SIG-M5 treated with dmso at 0.1 percent for 504 hours (cell line): ENCODE data around the gene EFTUD2.
"Not testable (repeated sequence)": the region's sequence is repeated elsewhere in the genome, so short reads cannot be mapped to it uniquely, and the experiment has no call there.

Experiments
- DNase-seq: peaks from one replicate; lab custom pipeline; 2025; ENCODE audit not compliant: unreplicated experiment; lab: John Stamatoyannopoulos, UW

The EFTUD2 gene

DNA sequence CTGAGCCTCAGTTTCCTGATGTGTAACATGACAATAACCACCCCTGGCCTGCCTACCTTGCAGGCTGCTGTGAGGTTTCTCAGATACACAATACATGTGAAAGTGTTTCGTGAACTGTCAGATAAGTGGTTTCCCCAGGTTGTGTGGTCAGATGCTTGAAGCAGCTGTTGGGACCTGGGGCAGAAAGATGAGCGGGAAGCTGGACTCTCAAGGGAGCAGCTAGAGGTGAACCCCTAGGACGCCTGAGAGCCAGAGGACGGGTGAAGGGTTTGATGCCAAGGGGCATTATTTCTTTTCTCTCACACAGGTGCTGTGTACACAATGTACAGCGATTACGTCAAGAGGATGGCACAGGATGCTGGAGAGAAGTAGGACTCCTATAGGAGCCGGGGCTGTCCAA lies 49.2 kb downstream of the EFTUD2 start:
- no peak for DNase-seq

GRCh38 chr17:44848961-44849489 lies 50.2 kb downstream of the EFTUD2 start:
- no peak for DNase-seq

GRCh38 chr17:44848257-44848795 lies 50.9 kb downstream of the EFTUD2 start:
- DNase-seq = no peak

DNA sequence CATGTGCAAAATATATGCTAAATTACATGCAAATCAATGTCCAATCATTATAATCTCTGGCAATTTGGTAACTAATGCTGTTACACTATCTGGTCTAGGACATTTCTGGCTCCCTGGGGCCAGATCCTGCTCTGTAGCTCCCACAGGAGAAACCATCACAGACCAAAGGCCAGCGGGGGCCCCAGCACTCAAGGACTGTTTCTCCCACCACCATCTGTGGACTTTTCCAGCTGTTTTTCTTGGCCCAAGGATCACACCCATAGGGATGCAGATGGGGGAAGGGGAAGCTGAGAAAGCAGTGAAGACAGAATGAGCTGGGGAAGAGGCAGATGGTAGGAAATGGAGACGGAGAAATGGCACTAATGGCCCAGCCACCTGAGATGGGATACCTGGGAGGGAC lies 51.7 kb downstream of the EFTUD2 start, which contains the start of gene HIGD1B:
TSS of gene HIGD1B (plus strand) at position 298 of the 400 bp plus-strand sequence. CDS start 270 bp downstream, outside the sequence.
- no peak for DNase-seq

DNA sequence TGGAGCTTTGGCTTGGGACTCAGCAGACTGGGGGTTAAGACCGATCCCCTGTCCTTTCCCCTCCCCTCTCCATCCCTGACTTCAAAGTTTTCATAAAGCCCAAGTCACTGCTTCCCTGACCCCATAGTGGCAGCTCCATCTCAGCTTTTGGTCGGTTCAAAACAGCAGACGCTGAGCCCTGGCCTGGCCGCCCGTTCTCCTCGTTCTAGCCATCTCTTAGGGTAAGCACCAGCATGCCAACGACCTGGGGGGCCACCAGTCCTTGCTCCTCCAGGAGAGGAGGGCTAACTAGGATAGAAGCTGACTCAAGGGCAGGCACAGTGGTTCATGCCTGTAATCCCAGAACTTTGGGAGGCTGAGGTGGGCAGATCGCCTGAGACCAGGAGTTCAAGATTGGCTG lies 53.0 kb downstream of the EFTUD2 start:
- DNase-seq = no peak

DNA sequence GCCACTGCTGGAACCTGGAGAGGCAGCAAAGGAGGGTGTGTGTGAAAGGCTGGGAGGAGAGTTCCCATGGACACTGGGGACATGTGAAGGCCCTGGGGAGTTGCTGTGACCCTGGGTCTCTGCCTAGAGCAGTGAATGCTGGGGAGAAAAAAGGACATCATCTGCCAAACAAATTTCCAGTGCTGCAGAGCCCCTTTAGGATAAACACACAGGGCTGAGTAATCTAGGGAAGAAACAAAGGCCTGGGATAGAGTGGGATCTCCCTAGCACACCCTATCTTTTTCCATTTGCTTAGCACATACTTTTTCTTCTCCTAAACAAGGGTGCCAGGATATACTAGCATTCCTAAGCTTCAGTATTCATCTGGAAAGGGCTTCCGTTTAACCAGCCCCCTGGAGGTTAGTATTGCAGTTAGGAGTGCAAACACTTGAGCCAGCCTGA lies 54.8 kb downstream of the EFTUD2 start:
- no peak for DNase-seq

GRCh38 chr17:44842748-44843147 lies 56.5 kb downstream of the EFTUD2 start:
- no peak for DNase-seq

- no peak for DNase-seq
Observed at GRCh38 chr17:44840936-44841335, 58.3 kb downstream of the EFTUD2 start.

DNA sequence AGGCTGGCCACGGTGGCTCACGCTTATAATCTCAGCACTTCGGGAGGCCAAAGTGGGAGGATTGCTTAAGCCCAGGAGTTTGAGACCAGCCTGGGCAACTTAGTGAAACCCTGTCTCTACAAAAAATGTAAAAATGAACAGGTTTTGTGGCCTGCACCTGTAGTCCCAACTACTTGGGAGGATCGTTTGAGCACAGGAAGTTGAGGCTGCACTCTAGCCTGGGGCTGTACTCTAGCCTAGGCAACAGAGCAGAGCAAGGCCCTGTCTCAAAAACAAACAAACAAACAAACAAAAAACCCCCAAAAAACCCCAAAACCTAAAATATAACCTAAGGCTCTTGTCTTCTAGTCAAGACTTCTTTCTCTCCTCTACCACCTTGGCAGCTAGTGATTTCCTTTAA lies 59.0 kb downstream of the EFTUD2 start:
- DNase-seq = no peak

DNA sequence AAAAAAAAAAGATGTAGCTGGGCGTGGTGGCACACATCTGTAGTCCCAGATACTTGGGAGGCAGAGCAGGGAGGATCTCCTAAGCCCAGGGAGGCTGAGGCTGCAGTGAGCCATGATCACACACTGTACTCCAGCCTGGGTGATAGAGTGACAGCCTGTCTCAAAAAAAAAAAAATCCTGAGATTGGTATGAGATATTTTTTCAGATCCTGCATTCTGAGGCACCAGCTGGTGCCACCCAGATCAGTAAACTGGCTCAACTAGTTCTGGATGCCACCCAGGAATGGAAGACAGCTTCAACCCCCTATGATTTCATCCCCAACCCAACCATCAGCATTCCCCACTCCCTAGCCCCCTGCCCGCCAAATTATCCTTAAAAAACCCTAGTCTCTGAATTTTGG lies 62.0 kb downstream of the EFTUD2 start:
- no peak for DNase-seq

DNA sequence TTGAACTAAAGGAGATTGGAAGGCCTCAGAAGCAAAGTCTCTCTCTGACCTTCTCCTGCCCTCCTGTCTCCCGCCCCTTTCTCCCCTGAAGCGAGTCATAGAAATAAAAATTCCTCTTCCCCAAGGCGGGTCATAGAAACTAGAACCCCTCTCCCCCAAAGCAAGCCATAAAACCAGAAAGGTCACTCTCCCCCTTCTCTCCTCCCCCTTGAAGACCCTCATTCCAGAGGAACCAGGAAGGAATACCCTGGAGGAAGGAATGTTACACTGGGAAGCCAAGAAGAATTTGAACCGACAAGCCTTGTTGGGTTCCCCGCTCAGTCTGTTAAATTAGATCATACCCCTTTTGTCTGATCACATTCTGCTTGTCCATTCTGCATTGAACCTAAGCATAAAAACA lies 66.4 kb downstream of the EFTUD2 start:
- no peak for DNase-seq

DNA sequence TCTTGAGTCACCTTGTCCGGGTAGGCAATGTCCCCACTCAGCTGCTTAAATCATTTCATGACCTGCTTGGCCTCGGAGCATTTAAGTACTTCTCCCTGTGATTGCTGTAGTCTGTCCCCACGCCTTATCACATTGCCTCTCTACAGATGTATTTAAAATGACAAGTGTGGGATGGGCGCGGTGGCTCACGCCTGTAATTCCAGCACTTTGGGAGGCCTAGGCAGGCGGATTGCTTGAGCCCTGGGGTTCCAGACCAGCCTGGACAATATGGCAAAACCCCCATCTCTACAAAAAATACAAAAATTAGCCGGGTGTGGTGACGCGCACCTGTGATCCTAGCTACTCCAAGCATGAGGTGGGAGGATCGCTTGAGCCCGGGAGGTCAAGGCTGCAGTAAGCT lies 67.9 kb downstream of the EFTUD2 start:
- no peak for DNase-seq

GRCh38 chr17:44830359-44831288 lies 68.6 kb downstream of the EFTUD2 start:
- no peak for DNase-seq

DNA sequence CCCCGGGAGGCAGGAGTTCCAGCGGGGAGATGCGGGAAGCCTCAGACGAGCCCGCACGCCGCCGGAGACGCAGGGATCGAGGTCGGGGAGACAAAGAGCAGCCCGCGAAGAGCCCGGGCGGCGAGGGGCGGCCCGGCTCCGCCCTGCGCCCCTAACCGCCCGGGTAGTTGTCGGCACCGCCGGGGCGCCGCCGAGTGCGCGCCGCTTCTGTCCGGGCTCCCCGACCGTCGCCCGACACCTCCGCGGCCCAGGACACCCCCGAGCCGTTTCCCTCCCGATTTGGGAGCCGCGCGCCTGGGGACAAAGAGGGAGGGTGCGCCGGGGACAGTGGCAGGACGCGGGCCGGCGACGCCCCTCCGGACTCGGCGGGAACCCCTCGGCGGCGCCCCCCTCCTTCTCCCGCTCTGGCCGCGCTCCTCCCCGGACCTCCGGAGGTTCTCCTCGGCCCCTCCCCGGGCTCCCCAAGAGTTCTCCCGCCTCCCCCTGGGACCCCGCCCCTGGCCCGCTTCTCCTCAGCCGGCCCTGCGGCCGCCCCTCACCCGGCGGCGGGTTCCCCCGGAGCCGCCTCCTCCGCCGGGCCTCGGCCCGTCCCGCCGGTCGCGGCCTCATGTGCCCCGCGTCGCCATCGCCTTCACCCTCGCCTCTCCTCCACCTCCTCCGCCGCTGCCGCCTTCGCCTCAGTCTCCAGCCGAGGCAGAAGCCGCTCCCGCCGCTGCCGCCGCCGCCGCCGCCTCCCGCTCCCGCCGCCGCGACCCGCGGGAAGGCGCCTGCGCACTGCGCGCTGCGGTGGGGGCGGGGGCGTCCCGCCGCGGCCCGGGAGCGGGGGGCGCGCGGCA lies 69.5 kb downstream of the EFTUD2 start, which contains the start of gene GJC1:
TSS of gene GJC1 (minus strand) at position 765 of the 836 bp plus-strand sequence. CDS start 24,470 bp downstream, outside the sequence.
- no peak for DNase-seq

DNA sequence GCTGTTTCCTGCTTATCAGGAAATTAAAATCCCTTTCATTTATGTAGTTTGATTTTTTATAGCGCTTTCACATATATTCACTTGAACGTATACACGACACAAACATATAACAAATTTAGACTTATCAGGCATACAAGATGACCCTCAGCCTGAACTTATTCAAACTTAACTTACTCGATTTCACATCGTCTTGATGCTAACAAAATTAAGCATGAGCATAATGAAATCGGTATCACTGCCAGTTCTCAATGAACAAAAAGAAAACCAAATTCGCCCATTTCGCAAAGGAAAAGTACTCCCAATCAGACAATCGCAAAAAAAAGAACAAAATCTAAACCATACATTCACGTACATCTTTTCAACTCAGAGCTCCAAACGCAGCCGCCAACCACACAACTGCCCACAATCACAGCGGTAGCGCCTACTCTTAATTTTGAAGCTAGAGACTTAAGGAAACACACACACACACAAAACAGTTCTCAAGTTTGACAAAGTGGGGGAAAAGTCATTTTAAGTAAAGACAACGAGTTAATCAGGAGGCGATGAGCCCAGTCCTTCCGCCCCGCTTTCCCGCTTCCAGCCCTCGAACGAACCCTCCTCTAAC lies 70.2 kb downstream of the EFTUD2 start:
- DNase-seq = no peak

- DNase-seq = no peak
Observed at GRCh38 chr17:44827863-44828262, 71.4 kb downstream of the EFTUD2 start.

DNA sequence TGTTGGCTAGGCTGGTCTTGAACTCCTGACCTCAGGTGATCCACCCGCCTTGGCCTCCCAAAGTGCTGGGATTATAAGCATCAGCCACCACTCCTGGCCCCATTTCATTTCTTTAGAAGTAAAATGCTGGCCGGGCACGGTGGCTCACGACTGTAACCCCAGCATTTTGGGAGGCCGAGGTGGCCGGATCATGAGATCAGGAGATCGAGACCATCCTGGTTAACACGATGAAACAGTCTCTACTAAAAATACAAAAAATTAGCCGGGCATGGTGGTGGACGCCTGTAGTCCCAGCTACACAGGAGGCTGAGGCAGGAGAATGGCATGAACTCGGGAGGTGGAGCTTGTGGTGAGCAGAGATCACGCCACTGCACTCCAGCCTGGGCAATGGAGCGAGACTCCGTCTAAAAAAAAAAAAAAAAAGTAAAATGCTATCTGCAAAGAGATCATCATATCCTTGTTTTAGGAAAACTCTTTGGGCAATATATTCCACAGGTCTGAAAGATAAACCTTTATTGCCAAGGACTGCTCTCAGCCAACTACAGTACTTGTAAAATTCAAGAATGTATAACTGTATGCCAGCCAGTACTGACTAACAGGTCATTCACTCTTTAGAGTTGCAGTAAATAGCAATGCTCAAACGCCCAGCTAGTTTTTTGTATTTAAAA lies 73.0 kb downstream of the EFTUD2 start:
- DNase-seq = no peak

GRCh38 chr17:44825236-44825635 lies 74.0 kb downstream of the EFTUD2 start:
- not testable (repeated sequence) for DNase-seq

DNA sequence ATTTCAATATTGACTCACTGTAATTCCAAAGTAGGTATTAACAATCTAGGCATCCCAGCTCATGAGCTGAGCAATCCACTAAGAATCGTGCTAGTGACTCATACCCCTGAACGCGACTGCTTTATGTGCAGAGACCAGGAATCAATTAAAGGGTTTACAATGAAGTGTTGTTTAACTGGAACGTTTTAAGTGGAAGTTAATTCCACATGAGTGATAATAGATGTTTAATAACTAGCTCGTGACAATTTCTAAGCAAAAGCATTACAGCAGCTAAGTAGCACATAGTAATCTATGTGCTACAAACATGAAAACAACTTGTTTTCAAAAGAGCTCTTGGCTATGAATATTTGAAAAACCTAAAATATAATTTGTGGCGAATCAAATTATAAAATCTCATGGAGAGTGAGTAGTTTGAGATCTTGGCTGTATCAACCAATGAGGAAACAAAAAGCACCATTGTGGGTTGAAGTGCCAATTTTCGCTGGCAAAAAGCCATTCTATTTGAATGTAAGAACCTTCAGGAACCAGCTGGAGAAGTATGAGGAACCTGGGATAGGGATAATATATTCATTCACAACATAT lies 78.5 kb downstream of the EFTUD2 start:
- DNase-seq = no peak

GRCh38 chr17:44818508-44818907 lies 80.7 kb downstream of the EFTUD2 start:
- not testable (repeated sequence) for DNase-seq
